Testis (tissue), 3 donors: ENCODE results near the gene DAB2IP. TPM values are rescaled to one million over a fixed set of nuclear protein-coding genes. Genes with fewer than 3 reads are reported as not detected.
A peak's percentile ranks its signal among the peaks of the same experiment; 100 is the strongest.

Source experiments
- DNase-seq: peaks from one replicate; pipeline ENCODE4 v3.0.0-alpha.2; 2019
- H3K27ac ChIP-seq, 2 donors: fragments of 200-600 bp; sonication (generic); one replicate each; pipeline ENCODE4 v1.5.1; 2019
- H3K27me3 ChIP-seq: fragments of 200-600 bp; sonication (generic); one replicate; pipeline ENCODE4 v1.5.1; 2019
- H3K36me3 ChIP-seq: fragments of 200-600 bp; sonication (generic); one replicate; pipeline ENCODE4 v1.5.1; 2017; ENCODE audit warnings: low read depth; ENCODE audit errors: missing control alignments
- H3K4me1 ChIP-seq: fragments of 200-600 bp; sonication (generic); one replicate; pipeline ENCODE4 v1.5.1; 2019
- H3K4me3 ChIP-seq, 2 donors: fragments of 200-600 bp; sonication (generic); one replicate each; pipeline ENCODE4 v1.5.1; 2017 to 2019
- H3K9me3 ChIP-seq: fragments of 200-600 bp; sonication (generic); one replicate; pipeline ENCODE4 v1.5.1; 2017
- POLR2A ChIP-seq: fragments of 450-650 bp; IDR thresholded peaks from one replicate; pipeline ENCODE4 v1.6.1; 2017; ENCODE audit warnings: antibody characterized with exemption, mild to moderate bottlenecking, moderate library complexity
- WGBS, 2 donors: methylation state at CpG; one replicate each; pipeline ENCODE4 v1.1.5; 2018; 5-methylcytosine and 5-hydroxymethylcytosine counted together
- intact Hi-C: fragments of 100-400 bp; cut with DNase I; formaldehyde crosslinking; loops from one replicate; pipeline ENCODE4 v1.15.1; 2023; ENCODE audit warnings: low total_unique reads
- polyA plus RNA-seq: library from polyadenylated mRNA; stranded (reverse); fragments of 350-450 nt; fragmentation: Illumina TruSeq; extraction: RNeasy Lipid Tissue Mini Kit (QIAGEN cat#74804); gene quantifications from one replicate; pipeline ENCODE4 v1.2.3, GENCODE V29; 2014; ENCODE audit warnings: low read depth, low replicate concordance; ENCODE audit not compliant: insufficient read depth
- total RNA-seq, 2 donors: library from RNA; depleted of rRNA; stranded (reverse); fragments of >200 nt; gene quantifications; one replicate each; pipeline ENCODE4 v1.2.3, GENCODE V29; 2016
- TF ChIP-seq, protein P1 (sequence below), 3 experiments: fragments of 450-650 bp in 2 of 3; fragments of 200-600 bp in 1 of 3; sonication (generic) in 1 of 3; IDR thresholded peaks; one replicate each; pipeline ENCODE4 v1.5.1; 2016 to 2019; ENCODE audit warnings: antibody characterized with exemption in 3 of 3, mild to moderate bottlenecking in 2 of 3, moderate library complexity in 1 of 3

DAB2IP gene
- total and polyA plus RNA-seq, 3 donors from 2014 or later, result 57.7 to 136 (median 102) TPM

DNA sequence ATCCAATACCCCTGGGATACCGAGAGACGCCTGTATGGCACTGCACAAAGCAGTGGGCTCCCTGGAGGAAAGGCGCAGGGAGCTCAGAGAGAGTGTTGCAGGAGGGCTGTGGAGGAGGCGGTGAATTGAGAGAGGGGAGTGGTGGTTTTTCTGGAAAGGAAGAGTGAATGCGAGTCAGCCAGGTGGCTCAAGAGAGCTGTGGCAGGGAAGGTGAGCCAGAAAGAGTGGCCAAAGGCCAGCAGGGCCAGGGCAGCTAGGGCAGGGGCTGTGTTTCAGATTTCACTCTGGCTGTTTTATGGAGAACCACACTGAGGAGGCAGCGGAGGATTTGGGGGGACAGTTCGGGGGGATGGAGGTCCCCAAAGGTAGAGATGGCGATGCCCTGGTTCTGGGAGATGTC lies 13.0 kb upstream of the DAB2IP start:
- WGBS, 2 donors, result 96% methylated on average over 8 of the region's 8 CpGs
- Histone ChIP-seq H3K4me1 (peaks cover 5% of the 10 kb centered on the region), H3K27ac (no peak overlapping the region), H3K4me3 (no peak overlapping the region), H3K27me3 (no peaks in the 10 kb centered on the region), H3K36me3 (no peaks in the 10 kb centered on the region), H3K9me3 (no peaks in the 10 kb centered on the region)
- no peak for DNase-seq
- intact Hi-C loops, result no loop called here
- TF ChIP-seq POLR2A, result no peak
- TF ChIP-seq, protein P1, sequence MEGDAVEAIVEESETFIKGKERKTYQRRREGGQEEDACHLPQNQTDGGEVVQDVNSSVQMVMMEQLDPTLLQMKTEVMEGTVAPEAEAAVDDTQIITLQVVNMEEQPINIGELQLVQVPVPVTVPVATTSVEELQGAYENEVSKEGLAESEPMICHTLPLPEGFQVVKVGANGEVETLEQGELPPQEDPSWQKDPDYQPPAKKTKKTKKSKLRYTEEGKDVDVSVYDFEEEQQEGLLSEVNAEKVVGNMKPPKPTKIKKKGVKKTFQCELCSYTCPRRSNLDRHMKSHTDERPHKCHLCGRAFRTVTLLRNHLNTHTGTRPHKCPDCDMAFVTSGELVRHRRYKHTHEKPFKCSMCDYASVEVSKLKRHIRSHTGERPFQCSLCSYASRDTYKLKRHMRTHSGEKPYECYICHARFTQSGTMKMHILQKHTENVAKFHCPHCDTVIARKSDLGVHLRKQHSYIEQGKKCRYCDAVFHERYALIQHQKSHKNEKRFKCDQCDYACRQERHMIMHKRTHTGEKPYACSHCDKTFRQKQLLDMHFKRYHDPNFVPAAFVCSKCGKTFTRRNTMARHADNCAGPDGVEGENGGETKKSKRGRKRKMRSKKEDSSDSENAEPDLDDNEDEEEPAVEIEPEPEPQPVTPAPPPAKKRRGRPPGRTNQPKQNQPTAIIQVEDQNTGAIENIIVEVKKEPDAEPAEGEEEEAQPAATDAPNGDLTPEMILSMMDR (IDR thresholded peaks at IDR 0.05), result no peak

DNA sequence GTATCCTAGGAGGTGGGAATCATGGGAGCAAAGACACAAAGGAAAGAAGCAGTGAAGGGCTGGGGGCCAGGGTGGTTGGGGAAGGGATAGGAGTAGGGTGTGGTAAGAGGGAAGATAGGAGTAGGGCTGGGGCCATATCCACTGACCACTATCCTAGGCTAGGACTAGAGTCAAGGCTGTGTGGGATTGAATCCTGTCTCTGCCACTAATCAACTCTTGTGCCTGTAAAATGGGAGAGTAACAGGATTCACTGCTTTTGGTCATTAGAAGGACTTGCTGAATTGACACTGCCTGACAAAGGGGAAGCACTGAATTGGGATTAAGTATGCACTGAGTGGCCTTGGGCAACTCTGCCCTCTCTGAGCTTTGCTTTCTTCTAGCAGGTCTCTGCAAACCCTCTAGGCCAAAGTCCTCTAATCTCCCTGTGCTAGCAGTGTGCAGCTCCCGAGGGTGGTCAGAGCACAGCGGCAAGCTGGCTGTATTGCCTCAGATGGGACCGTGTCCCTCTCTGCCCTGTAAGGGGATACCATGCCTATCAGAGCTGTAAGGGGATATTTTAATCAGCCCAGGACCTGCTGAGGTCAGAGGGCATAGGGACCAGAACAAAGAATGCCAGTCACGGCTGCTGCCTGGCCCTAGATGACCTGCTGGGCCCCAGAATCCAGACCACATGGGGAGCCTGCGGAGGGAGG lies 12.4 kb upstream of the DAB2IP start:
- WGBS, 2 donors, result 96 to 100% methylated on average over 2 to 5 of the region's 5 CpGs
- H3K27ac ChIP-seq, result no peak overlapping the region
- intact Hi-C loops, result no loop called here
- H3K4me3 ChIP-seq, result no peak overlapping the region
- DNase-seq, result no peak
- no peaks in the 10 kb centered on the region for H3K9me3 ChIP-seq
- no peaks in the 10 kb centered on the region for H3K27me3 ChIP-seq
- no peak for TF ChIP-seq POLR2A
- TF ChIP-seq, protein P1 (IDR thresholded peaks at IDR 0.05), result no peak
- no peaks in the 10 kb centered on the region for H3K36me3 ChIP-seq
- peaks cover 5% of the 10 kb centered on the region for H3K4me1 ChIP-seq

DNA sequence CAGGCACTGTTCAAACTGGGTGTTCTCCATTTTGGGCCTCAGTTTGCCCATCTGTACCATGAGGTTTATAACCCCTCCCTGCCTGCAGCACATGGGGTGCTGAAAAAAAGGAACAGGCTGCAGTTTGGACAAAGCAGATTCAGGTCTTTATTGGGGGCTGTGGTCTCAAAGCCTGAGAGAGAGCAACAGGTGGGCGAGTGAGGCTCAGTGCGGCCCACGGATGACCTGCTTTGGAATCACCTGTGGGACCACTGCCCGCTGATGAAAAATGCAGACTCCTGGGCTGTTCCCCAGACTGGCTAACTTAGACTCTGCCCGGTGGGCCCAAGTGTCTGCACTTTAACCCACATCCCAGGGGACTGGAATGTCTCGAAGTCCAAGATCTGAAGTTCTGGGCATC lies 11.8 kb upstream of the DAB2IP start:
- Histone ChIP-seq H3K27ac (no peak overlapping the region), H3K4me1 (peaks cover 5% of the 10 kb centered on the region), H3K36me3 (no peaks in the 10 kb centered on the region), H3K27me3 (no peaks in the 10 kb centered on the region), H3K4me3 (no peak overlapping the region), H3K9me3 (no peaks in the 10 kb centered on the region)
- WGBS, 2 donors, result 89 to 95% methylated on average over 5 to 6 of the region's 6 CpGs
- intact Hi-C loops, result no loop called here
- no peak for DNase-seq
- TF ChIP-seq POLR2A, result no peak

DNA sequence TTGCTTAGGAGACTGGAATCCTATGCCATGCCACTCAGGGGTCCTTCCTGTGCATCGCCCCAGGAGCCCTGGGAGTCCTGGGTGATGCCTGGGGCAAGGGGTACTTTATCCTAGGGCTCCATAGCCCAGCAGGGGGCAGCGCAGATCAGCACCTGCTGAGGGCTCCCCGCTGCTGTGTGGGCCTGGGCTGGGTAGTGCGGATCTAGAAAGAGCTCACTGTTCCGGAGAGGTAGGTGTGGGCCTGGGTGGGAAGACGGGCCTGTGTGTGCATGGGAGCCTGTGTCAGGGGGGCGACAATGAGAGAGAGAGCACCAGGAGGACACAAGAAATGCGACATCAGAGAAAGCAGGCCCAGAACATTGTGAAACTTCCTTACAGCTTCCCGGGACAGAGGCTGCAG lies 11.4 kb upstream of the DAB2IP start:
- intact Hi-C loops, result no loop called here
- no peak overlapping the region for H3K4me3 ChIP-seq
- H3K27me3 ChIP-seq, result no peaks in the 10 kb centered on the region
- no peak overlapping the region for H3K27ac ChIP-seq
- peaks cover 7% of the 10 kb centered on the region for H3K4me1 ChIP-seq
- WGBS, 2 donors, result 75 to 82% methylated on average over 9 of the region's 9 CpGs
- peak; percentile 59 for DNase-seq
- no peaks in the 10 kb centered on the region for H3K9me3 ChIP-seq
- TF ChIP-seq, protein P1 (IDR thresholded peaks at IDR 0.05), result peak in 2 of 3 experiments; percentile 47 to 48
- TF ChIP-seq POLR2A, result no peak
- no peaks in the 10 kb centered on the region for H3K36me3 ChIP-seq

DNA sequence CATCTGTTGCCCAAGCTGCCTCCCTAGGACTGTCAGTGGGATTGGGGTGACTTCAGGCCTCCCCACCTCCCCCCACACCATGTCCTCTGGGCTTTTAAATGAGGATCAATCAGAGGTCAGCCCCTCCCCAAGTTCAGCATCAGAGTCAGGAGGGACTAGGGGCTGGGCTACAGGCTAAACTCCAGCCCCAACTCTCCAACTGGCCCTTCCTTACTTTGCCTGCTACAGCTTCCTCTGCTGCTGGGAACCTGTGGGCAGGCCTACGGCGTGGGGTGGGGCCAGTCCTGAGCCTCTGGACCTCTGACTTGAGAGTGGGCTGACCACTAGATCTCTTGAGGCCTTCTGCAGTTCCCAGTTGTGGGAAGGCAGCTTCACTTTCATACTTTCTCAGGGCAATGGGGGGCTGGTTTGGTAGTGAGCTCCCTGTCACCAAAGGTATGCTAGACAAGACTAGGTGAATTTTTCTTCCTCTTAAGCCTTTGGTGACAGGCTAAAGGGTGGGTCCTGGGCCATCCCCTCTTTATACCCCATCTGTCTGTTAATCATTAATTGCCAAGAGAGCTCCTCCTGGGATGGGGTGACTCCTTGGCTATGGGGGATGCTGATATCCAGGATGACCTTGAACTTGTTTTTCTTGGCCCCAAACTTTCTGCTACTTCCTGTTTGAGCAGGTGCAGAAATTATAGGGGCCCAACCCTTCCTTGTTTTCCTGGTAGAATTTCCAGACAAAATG lies 10.8 kb upstream of the DAB2IP start:
- Histone ChIP-seq H3K4me3 (no peak overlapping the region), H3K27ac (no peak overlapping the region), H3K9me3 (no peaks in the 10 kb centered on the region), H3K4me1 (peaks cover 9% of the 10 kb centered on the region), H3K27me3 (no peaks in the 10 kb centered on the region), H3K36me3 (no peaks in the 10 kb centered on the region)
- intact Hi-C loops, result no loop called here
- 66 to 82% methylated on average over 2 of the region's 2 CpGs for WGBS, 2 donors
- TF ChIP-seq, protein P1 (IDR thresholded peaks at IDR 0.05), result no peak
- TF ChIP-seq POLR2A, result no peak
- DNase-seq, result no peak
